Stomach (tissue), 4 donors: ENCODE data around the gene PRRT3.

Source experiments
- CTCF ChIP-seq, 7 experiments: fragments of 450-650 bp in 4 of 7; fragments of 200-600 bp in 3 of 7; sonication (generic) in 3 of 7; IDR thresholded peaks; one replicate each; pipeline ENCODE4 v1.5.1; 2016 to 2019; ENCODE audit warnings: antibody characterized with exemption in 7 of 7, control low read depth in 2 of 7, mild to moderate bottlenecking in 1 of 7
- EP300 ChIP-seq: sonication (generic); formaldehyde crosslinking; IDR thresholded peaks from one replicate; pipeline ENCODE4 v1.6.1; 2017; ENCODE audit warnings: antibody characterized with exemption
- POLR2A ChIP-seq, 4 donors: fragments of 450-650 bp; IDR thresholded peaks; one replicate each; pipeline ENCODE4 v1.6.1; 2016; ENCODE audit warnings: antibody characterized with exemption in 4 of 4, control low read depth in 2 of 4, mild to moderate bottlenecking in 1 of 4, moderate library complexity in 1 of 4

GRCh38 chr3:9949626-9950025 lies 2.6 kb downstream of the PRRT3 start:
- no peak for TF ChIP-seq POLR2A (IDR thresholded peaks at IDR 0.05)
- no peak for TF ChIP-seq CTCF (IDR thresholded peaks at IDR 0.05)
- no peak for TF ChIP-seq EP300
